ENCODE measurements around the gene SDCBP2.

GRCh38 chr20:1299522-1299921 is 29.4 kb downstream of the SDCBP2 start:
- no peak for TF ChIP-seq TAF1 (IDR thresholded peaks at IDR 0.05; ENCODE audit: borderline replicate concordance, low read depth, low read length)
- TF ChIP-seq CTCF (IDR thresholded peaks at IDR 0.05), result peak; percentile 25; the same call in 1 of the 2 replicates
- no peak for TF ChIP-seq SMC3 (IDR thresholded peaks at IDR 0.05; ENCODE audit: low read depth, low read length)
- TF ChIP-seq EP300 (IDR thresholded peaks at IDR 0.05; ENCODE audit: borderline replicate concordance in 1 of 2, low read depth in 1 of 2, low read length in 1 of 2), result no peak
- no peak for TF ChIP-seq NRF1 (IDR thresholded peaks at IDR 0.05; ENCODE audit: low read depth, low read length)
- TF ChIP-seq RXRA (IDR thresholded peaks at IDR 0.05; ENCODE audit: borderline replicate concordance, low read depth), result no peak
- TF ChIP-seq, protein P1, sequence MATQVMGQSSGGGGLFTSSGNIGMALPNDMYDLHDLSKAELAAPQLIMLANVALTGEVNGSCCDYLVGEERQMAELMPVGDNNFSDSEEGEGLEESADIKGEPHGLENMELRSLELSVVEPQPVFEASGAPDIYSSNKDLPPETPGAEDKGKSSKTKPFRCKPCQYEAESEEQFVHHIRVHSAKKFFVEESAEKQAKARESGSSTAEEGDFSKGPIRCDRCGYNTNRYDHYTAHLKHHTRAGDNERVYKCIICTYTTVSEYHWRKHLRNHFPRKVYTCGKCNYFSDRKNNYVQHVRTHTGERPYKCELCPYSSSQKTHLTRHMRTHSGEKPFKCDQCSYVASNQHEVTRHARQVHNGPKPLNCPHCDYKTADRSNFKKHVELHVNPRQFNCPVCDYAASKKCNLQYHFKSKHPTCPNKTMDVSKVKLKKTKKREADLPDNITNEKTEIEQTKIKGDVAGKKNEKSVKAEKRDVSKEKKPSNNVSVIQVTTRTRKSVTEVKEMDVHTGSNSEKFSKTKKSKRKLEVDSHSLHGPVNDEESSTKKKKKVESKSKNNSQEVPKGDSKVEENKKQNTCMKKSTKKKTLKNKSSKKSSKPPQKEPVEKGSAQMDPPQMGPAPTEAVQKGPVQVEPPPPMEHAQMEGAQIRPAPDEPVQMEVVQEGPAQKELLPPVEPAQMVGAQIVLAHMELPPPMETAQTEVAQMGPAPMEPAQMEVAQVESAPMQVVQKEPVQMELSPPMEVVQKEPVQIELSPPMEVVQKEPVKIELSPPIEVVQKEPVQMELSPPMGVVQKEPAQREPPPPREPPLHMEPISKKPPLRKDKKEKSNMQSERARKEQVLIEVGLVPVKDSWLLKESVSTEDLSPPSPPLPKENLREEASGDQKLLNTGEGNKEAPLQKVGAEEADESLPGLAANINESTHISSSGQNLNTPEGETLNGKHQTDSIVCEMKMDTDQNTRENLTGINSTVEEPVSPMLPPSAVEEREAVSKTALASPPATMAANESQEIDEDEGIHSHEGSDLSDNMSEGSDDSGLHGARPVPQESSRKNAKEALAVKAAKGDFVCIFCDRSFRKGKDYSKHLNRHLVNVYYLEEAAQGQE (IDR thresholded peaks at IDR 0.05; ENCODE audit: low read depth, low read length), result no peak
- no peak for TF ChIP-seq USF1 (IDR thresholded peaks at IDR 0.05; ENCODE audit: borderline replicate concordance, low read depth)
- no peak for TF ChIP-seq MAX (IDR thresholded peaks at IDR 0.05; ENCODE audit: low read depth)
